Naive thymus-derived CD8-positive, alpha-beta T cell (primary cell): Measurements from ENCODE around the gene FUT2. TPM values are rescaled to one million over a fixed set of nuclear protein-coding genes. Genes with fewer than 3 reads are reported as not detected.
A peak's percentile ranks its signal among the peaks of the same experiment; 100 is the strongest.
"Not testable (repeated sequence)": the region's sequence is repeated elsewhere in the genome, so short reads cannot be mapped to it uniquely, and the experiment has no call there.

ENCODE experiments used
- ATAC-seq, 2 donors: fragments of 150-1000 bp; cut with Tn5 transposase in 1 of 2; sonication (Bioruptor Pico), chemical (Tn5 transposase) in 1 of 2; 1 replicate in 1 of 2; 2 replicates in 1 of 2; pipeline ENCODE4 v1.10.0; 2021; ENCODE audit warnings: mild to moderate bottlenecking in 2 of 2, moderate library complexity in 2 of 2
- POLR2A ChIA-PET: fragments of 350-600 bp; sonication (Branson Sonifier 250); formaldehyde crosslinking; loops from one replicate; lab custom pipeline; 2021; ENCODE audit warnings: antibody characterized with exemption; lab: Charles Lee
- DNase-seq, 10 donors: peaks; one replicate each; pipeline versions ENCODE4 v3.0.0 to v3.0.0-alpha.2; 2020 to 2022
- H3K27ac Mint-ChIP-seq, 10 donors: one replicate each; pipeline ENCODE4 v1.8.0; 2020 to 2022; ENCODE audit warnings: mild to moderate bottlenecking in 10 of 10, mixed read lengths in 10 of 10, moderate library complexity in 4 of 10, inconsistent platforms in 1 of 10
- H3K27me3 Mint-ChIP-seq, 5 donors: one replicate each; pipeline ENCODE4 v1.8.0; 2021 to 2022; ENCODE audit warnings: mixed read lengths in 5 of 5
- H3K36me3 Mint-ChIP-seq, 3 donors: one replicate each; pipeline ENCODE4 v1.8.0; 2020 to 2022; ENCODE audit warnings: mixed read lengths in 3 of 3, mild to moderate bottlenecking in 2 of 3, inconsistent platforms in 1 of 3
- H3K4me1 Mint-ChIP-seq, 4 donors: one replicate each; pipeline ENCODE4 v1.8.0; 2021 to 2022; ENCODE audit warnings: mixed read lengths in 4 of 4
- H3K4me3 Mint-ChIP-seq, 10 donors: one replicate each; pipeline ENCODE4 v1.8.0; 2020 to 2022; ENCODE audit warnings: mild to moderate bottlenecking in 10 of 10, mixed read lengths in 10 of 10, moderate library complexity in 6 of 10, inconsistent platforms in 1 of 10
- H3K9me3 Mint-ChIP-seq, 9 donors: one replicate each; pipeline ENCODE4 v1.8.0; 2020 to 2022; ENCODE audit warnings: mixed read lengths in 9 of 9, mild to moderate bottlenecking in 3 of 9, inconsistent platforms in 1 of 9, moderate library complexity in 1 of 9
- polyA plus RNA-seq, 3 donors: library from polyadenylated mRNA; unstranded; fragments of 300-500 nt; fragmentation: Illumina TruSeq; gene quantifications; one replicate each; pipeline ENCODE4 v1.2.3, GENCODE V29; 2021
- total RNA-seq, 8 experiments: library from RNA in 2 of 8; stranded (reverse) in 2 of 8; gene quantifications; one replicate each; pipeline ENCODE4 v1.2.3 and lab custom pipeline; 2021 to 2026

FUT2 gene
- total and polyA plus RNA-seq, 5 experiments from 2014 or later: 0.17 to 1.8 (median 0.17) TPM; not detected in 2

DNA sequence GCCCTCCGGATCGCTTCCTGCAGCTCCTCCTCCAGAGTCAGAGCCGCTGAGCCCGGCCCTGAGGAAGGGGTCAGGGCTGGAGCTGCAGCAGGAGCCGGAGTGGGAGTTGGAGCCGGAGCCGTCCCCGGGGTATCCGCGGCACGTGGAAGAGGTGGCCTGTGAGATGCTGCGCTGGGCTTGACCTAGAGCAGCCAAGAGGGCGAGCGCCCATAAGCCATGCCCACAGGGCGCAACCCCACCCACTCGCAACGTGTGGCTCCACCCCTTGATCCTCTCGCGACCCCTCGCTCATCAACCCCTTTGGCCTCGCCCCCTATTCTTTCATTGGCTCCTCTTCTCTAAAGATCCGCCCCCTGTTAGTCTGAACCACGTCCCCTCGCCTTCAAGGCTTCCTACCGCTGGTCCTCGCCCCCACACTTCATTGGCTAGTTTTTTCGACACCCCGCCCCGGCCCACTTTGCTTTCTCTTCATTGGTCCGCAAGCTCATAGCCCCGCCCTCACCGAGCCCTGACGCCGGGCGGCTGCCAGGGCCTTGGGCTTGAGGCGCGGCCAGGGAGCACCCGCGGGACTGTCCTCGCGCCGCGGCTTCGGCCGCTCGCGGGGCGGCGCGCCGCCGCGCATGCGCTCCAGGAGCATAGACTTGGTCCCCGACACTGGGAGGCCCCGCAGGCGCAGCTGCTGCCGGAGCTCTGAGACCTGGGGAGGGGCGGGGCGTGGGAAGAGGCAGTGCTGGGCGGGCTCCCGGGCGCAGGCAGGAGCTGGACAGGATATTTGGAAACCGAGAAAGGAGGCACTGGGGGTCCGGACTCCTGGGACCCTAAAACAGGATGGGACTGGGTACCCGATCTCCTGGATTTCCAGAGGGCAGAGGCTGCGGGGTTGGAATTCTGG, 18.3 kb downstream of the FUT2 start:
- POLR2A ChIA-PET: interaction anchor here (0.5 to 2.8 kb wide), 11 partner anchors 11 to 403 kb away, joined by 3 to 13 read pairs (median 5); partner anchors contain the start of genes CA11, FUT2, RPL18 and SPHK2
- ATAC-seq (peak; percentile 93 to 94), DNase-seq (peak; percentile 91 to 98 (median 96))
- H3K9me3 Mint-ChIP-seq: peaks cover 0 to 2% (median 0%) of the 10 kb centered on the region in 9 donors
- H3K27ac Mint-ChIP-seq: peak overlapping the region; percentile 53 to 90 (median 83)
- H3K4me3 Mint-ChIP-seq: peak overlapping the region; percentile 77 to 96 (median 88)
- H3K27me3 Mint-ChIP-seq: no peaks in the 10 kb centered on the region
- H3K4me1 Mint-ChIP-seq: peaks cover 10 to 28% (median 19%) of the 10 kb centered on the region in 4 donors
- no peaks in the 10 kb centered on the region for H3K36me3 Mint-ChIP-seq

DNA sequence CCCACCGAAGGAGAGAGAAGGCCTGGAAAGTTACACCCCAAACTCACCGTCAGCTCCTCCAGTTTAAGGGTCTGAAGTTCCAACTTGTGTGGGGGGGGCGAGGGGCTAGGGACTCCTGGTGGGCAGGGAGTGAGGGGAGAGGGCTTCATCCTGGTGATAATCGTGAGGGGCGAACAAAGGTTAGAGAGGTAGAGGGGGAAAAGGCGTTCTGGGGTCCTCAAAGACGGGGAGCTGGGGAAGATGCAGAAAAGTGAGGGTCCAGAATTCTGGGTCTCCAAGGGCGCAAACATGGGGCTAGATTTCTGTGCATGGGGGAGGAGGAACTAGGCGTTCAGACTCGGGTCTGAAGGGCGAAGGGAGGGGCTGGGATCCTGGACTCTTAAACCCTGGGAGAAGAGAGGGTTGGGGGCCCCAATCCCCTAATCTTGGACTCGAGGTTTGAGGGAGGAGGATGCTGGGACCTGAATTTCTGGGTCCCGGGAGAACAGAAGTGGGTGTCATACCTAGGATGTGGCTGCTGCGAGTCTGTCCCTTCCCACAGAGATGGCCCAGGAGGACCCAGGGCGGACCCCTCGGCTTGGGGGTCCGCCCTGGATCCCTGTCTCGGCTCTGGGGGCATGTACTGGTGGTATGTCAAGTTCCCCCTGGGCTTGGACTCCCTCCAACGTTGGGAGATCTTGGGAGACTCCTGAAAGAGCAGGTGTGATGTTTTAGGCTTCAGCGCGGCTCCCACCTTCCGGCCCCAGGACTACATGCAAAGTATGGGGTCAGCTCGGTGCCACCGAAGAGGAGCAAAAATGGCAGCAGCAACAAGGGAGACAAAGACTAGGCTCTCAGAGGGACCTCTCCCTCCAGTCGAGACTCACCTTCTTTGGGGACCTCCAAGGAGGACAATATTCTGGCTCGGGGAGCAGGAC, 19.2 kb downstream of the FUT2 start:
- Mint-ChIP-seq H3K4me3 (peak overlapping the region; percentile 77 to 96 (median 85)), H3K4me1 (peaks cover 10 to 28% (median 19%) of the 10 kb centered on the region in 4 donors), H3K27me3 (no peaks in the 10 kb centered on the region), H3K36me3 (no peaks in the 10 kb centered on the region), H3K27ac (peak overlapping the region; percentile 20 to 88 (median 78)), H3K9me3 (peaks cover 0 to 2% (median 0%) of the 10 kb centered on the region in 9 donors)
- DNase-seq (no peak), ATAC-seq (no peak)
- POLR2A ChIA-PET: interaction anchor here (0.6 to 2.8 kb wide), 8 partner anchors 10 to 106 kb away, joined by 3 to 16 read pairs (median 6); partner anchors contain the start of genes CA11, RPL18 and SPHK2

DNA sequence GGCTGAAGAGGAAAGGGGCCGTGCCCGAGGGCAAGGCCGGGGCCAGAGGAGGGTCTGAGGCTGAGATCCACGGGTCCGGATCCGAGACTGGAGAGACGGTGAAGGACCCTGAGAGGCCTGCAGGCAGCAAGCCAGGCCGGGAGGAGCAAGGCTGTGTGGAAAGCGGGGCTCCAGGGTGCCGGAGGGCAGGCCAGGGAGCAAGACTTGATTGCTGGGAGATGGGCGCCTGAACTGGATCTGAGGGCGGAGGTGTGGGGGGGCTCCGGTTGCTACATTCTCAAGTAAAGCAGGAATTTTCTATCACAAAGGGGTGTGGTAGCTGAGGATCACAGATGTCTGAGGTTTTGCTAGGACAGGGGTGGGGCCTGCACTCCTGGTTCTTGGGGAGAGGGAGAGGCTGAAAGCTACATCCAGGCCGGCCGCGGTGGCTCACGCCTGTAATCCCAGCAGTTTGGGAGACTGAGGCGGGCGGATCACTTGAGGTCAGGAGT, 20.0 kb downstream of the FUT2 start:
- Mint-ChIP-seq H3K4me3 (peak overlapping the region in 6 of 10 donors; percentile 34 to 89 (median 58)), H3K9me3 (peaks cover 0 to 2% (median 0%) of the 10 kb centered on the region in 9 donors), H3K27ac (peak overlapping the region in 1 of 10 donors; percentile 75), H3K36me3 (no peaks in the 10 kb centered on the region), H3K4me1 (peaks cover 14 to 33% (median 21%) of the 10 kb centered on the region in 4 donors), H3K27me3 (no peaks in the 10 kb centered on the region)
- no peak for ATAC-seq
- POLR2A ChIA-PET: interaction anchor here (1.0 to 2.8 kb wide), 4 partner anchors 9 to 69 kb away, joined by 3 to 16 read pairs (median 4); partner anchors contain the start of gene CA11
- DNase-seq: no peak

DNA sequence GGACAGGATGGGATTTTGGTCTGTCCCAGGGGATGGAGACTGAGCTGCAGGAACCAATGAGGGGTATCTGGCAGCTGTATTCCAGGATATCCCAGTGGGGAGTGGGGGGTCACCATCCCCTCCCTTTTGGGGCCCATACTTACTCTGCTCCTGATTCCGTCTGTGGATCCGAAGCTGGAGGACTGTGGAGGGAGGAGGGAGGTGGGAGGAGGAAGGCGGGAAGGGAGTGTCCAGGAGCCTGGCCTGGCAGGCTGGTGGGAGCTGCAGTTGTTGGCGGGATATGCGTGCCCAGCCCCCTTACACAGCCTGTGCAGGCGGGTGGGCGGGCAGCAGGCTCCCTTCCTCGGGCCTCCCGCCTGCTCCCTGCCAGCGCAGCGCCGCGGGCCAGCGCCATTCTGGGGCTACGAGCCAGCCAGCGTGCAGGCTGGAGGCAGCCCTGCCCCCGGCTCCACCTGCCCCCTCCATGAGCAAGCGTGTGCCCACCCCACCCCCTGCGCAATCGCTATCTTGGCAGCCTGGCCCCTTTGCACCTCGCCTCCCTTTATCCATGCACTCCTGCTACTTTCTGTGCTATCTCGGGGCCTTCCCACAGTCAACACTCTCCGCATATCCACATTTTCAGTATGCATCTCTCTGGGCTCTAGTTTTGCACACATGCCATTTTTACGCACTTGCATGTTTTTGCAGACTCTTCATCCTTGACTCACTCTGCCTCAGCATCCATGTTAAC, 21.0 kb downstream of the FUT2 start:
- Mint-ChIP-seq H3K36me3 (no peaks in the 10 kb centered on the region), H3K4me3 (peak overlapping the region in 5 of 10 donors; percentile 15 to 60 (median 49)), H3K9me3 (peaks cover 0 to 2% (median 0%) of the 10 kb centered on the region in 9 donors), H3K4me1 (peaks cover 14 to 39% (median 26%) of the 10 kb centered on the region in 4 donors), H3K27ac (no peak overlapping the region), H3K27me3 (no peaks in the 10 kb centered on the region)
- POLR2A ChIA-PET: interaction anchor here (0.7 to 1.6 kb wide), 6 partner anchors 8 to 389 kb away, joined by 3 to 16 read pairs (median 4); no protein-coding TSS in a partner anchor
- ATAC-seq: no peak
- no peak for DNase-seq

DNA sequence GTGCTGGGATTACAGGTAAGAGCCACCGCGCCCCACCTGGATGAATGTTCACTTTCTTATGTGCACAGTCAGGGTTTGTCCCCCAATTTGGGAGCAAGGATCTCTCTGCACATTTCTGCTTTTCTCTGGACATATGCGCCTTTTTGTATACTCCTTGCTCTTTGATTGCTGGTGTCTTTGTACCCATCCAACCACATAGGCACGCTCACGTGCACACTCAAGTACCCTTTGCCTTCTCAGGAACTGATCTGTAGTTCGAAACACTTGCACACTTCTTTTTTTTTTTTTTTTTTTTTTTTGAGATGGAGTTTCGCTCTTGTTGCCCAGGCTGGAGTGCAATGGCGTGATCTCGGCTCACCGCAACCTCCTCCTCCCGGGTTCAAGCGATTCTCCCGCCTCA, 22.3 kb downstream of the FUT2 start:
- DNase-seq, H3K9me3 Mint-ChIP-seq, H3K27me3 Mint-ChIP-seq, ATAC-seq, H3K4me3 Mint-ChIP-seq, POLR2A ChIA-PET, H3K36me3 Mint-ChIP-seq, H3K27ac Mint-ChIP-seq: not testable (repeated sequence)
- peaks cover 10 to 32% (median 25%) of the 10 kb centered on the region in 4 donors for H3K4me1 Mint-ChIP-seq

DNA sequence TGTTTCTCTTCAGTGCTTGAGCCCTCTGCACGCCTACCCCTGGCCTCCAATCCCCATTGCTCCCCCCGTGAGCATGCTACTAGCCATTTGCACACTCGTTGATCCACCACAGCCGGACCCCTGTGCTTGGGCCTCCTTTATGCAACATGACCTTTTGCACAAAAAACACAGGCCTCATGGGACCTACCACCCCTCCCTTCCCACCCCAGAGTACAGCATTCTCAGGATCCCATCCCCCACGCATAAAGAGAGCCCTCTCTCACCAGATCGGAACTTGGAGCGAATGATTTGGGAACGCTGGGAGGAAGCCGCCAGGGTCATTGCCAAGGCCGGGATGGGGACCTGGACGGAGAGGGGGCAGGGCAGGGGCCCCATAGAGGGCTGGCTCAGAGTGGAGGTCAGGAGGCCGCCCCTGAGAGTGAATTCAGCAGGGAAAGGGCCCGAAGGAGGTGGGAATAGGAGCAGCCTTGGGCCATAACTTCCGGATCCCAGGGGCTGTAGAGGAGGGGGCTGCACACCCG, 23.0 kb downstream of the FUT2 start:
- ATAC-seq: no peak
- H3K27ac Mint-ChIP-seq: peak overlapping the region in 1 of 10 donors; percentile 53
- DNase-seq: no peak
- H3K9me3 Mint-ChIP-seq: no peaks in the 10 kb centered on the region
- H3K36me3 Mint-ChIP-seq: no peaks in the 10 kb centered on the region
- H3K4me1 Mint-ChIP-seq: peaks cover 9 to 28% (median 21%) of the 10 kb centered on the region in 4 donors
- POLR2A ChIA-PET: no interaction called here
- H3K4me3 Mint-ChIP-seq: peak overlapping the region in 2 of 10 donors; percentile 10 to 34
- no peaks in the 10 kb centered on the region for H3K27me3 Mint-ChIP-seq

DNA sequence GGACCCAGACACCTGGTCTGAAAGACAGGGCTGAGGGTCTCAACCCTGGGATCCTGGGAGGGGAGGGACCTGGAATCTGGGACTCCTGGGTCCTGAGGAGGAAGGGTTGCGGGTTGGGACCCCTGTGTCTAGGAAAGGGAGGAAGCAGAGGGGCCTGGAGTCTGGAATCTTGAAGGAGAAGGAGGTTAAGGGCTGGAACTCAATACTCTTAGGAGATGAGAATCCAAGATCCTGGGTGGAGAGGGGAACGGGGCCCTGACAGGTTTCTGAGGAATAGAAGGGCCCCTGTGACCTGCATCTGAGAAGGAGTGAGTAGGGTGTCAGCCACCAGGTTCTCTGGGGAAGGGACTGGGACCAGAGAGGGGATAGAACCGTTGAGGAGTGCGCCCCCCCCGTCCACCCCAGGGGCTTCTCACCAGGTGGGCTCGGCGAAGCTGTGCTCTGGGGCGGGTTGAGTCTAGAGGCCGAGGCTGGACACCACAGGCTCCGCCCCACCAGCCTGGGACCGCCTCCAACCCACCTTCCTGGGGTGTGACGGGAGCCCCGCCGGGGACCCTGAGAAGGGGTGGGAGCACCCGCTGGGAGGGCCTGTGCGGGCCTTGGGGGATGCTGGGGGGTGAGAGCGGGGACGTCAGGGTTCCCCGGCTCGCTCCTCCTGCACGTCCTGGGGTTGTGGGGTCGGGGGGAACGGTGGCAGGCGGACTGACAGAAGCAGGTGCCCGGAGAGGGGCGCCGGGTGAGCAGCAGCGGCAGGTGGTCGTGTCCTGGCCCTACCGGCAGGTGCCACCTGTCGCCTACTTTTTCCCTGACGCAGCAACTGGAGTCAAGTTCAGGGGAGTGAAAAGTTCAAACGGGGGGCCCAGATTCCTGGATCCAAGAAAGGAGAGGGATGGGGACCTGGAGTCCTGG, 23.7 kb downstream of the FUT2 start, which contains the start of gene MAMSTR:
Gene MAMSTR, minus strand, starts transcription at position 463 of the 909 bp plus-strand sequence. CDS start 694 bp downstream, outside the sequence.
- Mint-ChIP-seq H3K9me3 (no peaks in the 10 kb centered on the region), H3K4me1 (peaks cover 9 to 23% (median 18%) of the 10 kb centered on the region in 4 donors), H3K27ac (peak within 1 kb of the TSS; percentile 96 to 99 (median 98)), H3K36me3 (no peaks in the 10 kb centered on the region), H3K4me3 (peak within 1 kb of the TSS; percentile 89 to 98 (median 96)), H3K27me3 (no peaks in the 10 kb centered on the region)
- ATAC-seq (no peak), DNase-seq (no peak)
- POLR2A ChIA-PET: interaction anchor here (1.5 kb wide), 1 partner anchor 74 kb away, joined by 11 read pairs; the partner anchor contains the start of gene CA11

DNA sequence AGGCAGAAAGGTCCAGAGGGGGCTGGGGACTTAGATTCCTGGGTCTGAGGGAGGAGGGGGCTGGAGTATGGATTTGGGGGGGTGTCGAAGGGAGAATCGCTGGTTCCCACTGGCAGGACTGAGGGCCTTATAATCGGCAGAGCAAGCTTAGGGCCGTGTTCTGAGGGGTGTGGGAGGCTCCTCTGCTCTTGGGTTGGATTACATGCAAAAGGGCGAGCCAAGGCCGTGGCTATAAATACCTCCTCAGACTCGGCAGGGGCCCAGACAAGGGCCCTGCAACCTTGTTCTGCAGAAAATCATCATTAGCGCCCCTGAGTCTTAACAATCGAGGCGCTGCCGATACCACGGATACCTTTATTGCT, 24.5 kb downstream of the FUT2 start:
- Mint-ChIP-seq H3K4me1 (peaks cover 10 to 23% (median 21%) of the 10 kb centered on the region in 4 donors), H3K9me3 (peaks cover 0 to 7% (median 5%) of the 10 kb centered on the region in 9 donors), H3K36me3 (peaks cover 0 to 4% (median 4%) of the 10 kb centered on the region in 3 donors), H3K27me3 (no peaks in the 10 kb centered on the region), H3K27ac (peak overlapping the region; percentile 96 to 99 (median 98)), H3K4me3 (peak overlapping the region in 9 of 10 donors; percentile 89 to 98 (median 96))
- POLR2A ChIA-PET: interaction anchor here (0.7 to 2.2 kb wide), 8 partner anchors 13 to 1371 kb away, joined by 3 to 13 read pairs (median 6); partner anchors contain the start of genes CA11, DBP, DHX34 and GYS1
- ATAC-seq: peak; percentile 6 to 26
- DNase-seq: no peak

DNA sequence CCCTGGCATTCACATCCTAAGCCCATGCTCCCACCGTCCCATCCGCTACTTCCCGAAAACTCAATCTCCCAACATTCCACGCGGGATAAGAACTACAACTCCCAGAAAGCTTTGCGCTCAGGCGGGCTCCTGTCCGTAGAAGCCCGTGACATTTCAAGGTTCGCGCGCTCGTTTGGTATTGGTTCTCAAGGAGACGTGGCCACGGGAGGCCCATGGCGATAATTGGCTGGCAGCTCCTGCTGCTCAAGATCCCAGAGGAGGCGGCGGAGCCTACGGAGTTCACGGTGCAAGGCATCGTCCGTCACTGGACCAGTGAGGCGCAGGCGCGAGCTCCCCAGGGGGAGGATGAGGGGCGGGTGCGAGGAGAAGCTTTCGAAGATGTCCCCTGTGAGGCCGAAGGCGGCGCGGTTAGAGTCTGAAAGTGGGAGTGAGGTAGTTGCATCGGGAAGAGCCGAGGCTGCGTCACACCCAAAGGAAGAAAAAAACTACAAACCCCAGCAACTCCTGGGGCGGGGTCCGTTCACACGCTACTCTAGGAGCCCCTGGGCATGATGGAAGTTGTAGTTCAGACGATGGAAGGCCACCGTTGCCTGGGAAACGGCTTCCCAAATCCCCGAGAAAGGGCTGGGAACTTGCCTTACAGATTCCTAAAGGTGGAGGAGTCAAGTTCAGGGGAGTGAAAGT, 25.0 kb downstream of the FUT2 start:
- peak overlapping the region; percentile 89 to 98 (median 96) for H3K4me3 Mint-ChIP-seq
- no peaks in the 10 kb centered on the region for H3K27me3 Mint-ChIP-seq
- H3K4me1 Mint-ChIP-seq: peaks cover 13 to 26% (median 25%) of the 10 kb centered on the region in 4 donors
- ATAC-seq: peak; percentile 82 to 92
- peak overlapping the region; percentile 96 to 99 (median 98) for H3K27ac Mint-ChIP-seq
- peaks cover 3 to 11% (median 8%) of the 10 kb centered on the region in 9 donors for H3K9me3 Mint-ChIP-seq
- H3K36me3 Mint-ChIP-seq: peaks cover 0 to 9% (median 7%) of the 10 kb centered on the region in 3 donors
- POLR2A ChIA-PET: interaction anchor here (0.7 to 2.2 kb wide), 8 partner anchors 12 to 1372 kb away, joined by 3 to 13 read pairs (median 6); partner anchors contain the start of genes CA11, DBP, DHX34 and GYS1
- DNase-seq: peak; percentile 77 to 96 (median 87)
